Measurements from ENCODE around the gene ATF6.
"Not testable (repeated sequence)": the region's sequence is repeated elsewhere in the genome, so short reads cannot be mapped to it uniquely, and the experiment has no call there.

The ATF6 gene

GRCh38 chr1:161736335-161736969, 29.7 kb upstream of the ATF6 start:
- peak; percentile 32 to 50 for DNase-seq

- DNase-seq, result no peak
Measured at GRCh38 chr1:161737625-161738024, 28.5 kb upstream of the ATF6 start.

- peak; percentile 35 to 48 for DNase-seq
Measured at GRCh38 chr1:161738627-161739287, 27.4 kb upstream of the ATF6 start.

- no peak for DNase-seq
Measured at GRCh38 chr1:161739865-161740566, 26.1 kb upstream of the ATF6 start.

- DNase-seq, result no peak
Measured at GRCh38 chr1:161740921-161741320, 25.2 kb upstream of the ATF6 start.

GRCh38 chr1:161743231-161743630, 22.9 kb upstream of the ATF6 start:
- no peak for DNase-seq

- DNase-seq, result no peak
Measured at GRCh38 chr1:161747801-161748200, 18.3 kb upstream of the ATF6 start.

- peak; percentile 87 to 91 for DNase-seq
Measured at GRCh38 chr1:161749509-161750407, 16.4 kb upstream of the ATF6 start, which contains the start of gene DUSP12. DUSP12 (plus strand) TSS chr1:161749786; CDS start chr1:161749802, 16 bp downstream.

- DNase-seq, result peak in 1 of 2 experiments; percentile 45
Measured at GRCh38 chr1:161763522-161764098, 2.5 kb upstream of the ATF6 start.

- no peak for DNase-seq
Measured at GRCh38 chr1:161768461-161768860, 2.3 kb downstream of the ATF6 start.

GRCh38 chr1:161768986-161769672, 3.0 kb downstream of the ATF6 start:
- DNase-seq, result no peak

- not testable (repeated sequence) for DNase-seq
Measured at GRCh38 chr1:161769673-161770045, 3.5 kb downstream of the ATF6 start.

- DNase-seq, result no peak
Measured at GRCh38 chr1:161770250-161770649, 4.1 kb downstream of the ATF6 start.

- no peak for DNase-seq
Measured at GRCh38 chr1:161771161-161771560, 5.0 kb downstream of the ATF6 start.

- DNase-seq, result no peak
Measured at GRCh38 chr1:161771973-161772372, 5.9 kb downstream of the ATF6 start.

- DNase-seq, result no peak
Measured at GRCh38 chr1:161772397-161772796, 6.3 kb downstream of the ATF6 start.

GRCh38 chr1:161773791-161774190, 7.7 kb downstream of the ATF6 start:
- DNase-seq, result no peak

GRCh38 chr1:161777261-161777660, 11.1 kb downstream of the ATF6 start:
- DNase-seq, result no peak

GRCh38 chr1:161778522-161778921, 12.4 kb downstream of the ATF6 start:
- no peak for DNase-seq

GRCh38 chr1:161779393-161779792, 13.3 kb downstream of the ATF6 start:
- no peak for DNase-seq

GRCh38 chr1:161781995-161782394, 15.9 kb downstream of the ATF6 start:
- no peak for DNase-seq

- no peak for DNase-seq
Measured at GRCh38 chr1:161782886-161783285, 16.8 kb downstream of the ATF6 start.
